ENCODE results near the gene TM9SF2. TPM values are rescaled to one million over a fixed set of nuclear protein-coding genes. Genes with fewer than 3 reads are reported as not detected.

The TM9SF2 gene
- total RNA-seq: 99.9 and 100.0 TPM in 2 replicates

GRCh38 chr13:99501184-99501847 is at the start of gene TM9SF2:
Gene TM9SF2, plus strand, starts transcription at chr13:99501472. Its CDS starts 135 bp downstream, at chr13:99501607.

GRCh38 chr13:99606324-99607066 is 105.2 kb downstream of the TM9SF2 start, which contains the start of gene CLYBL:
Gene CLYBL, plus strand, starts transcription at chr13:99606690.

Other genes with a start within 250 kb of the TM9SF2 start
- not detected in 2 replicates for gene GPR18, start 243.1 kb upstream of the TM9SF2 start, total RNA-seq
- 0.05 TPM in 1 of 2 replicates, not detected in the other for gene GPR183, start 194.1 kb upstream of the TM9SF2 start, total RNA-seq
- 0.39 and 1.4 TPM in 2 replicates for gene CLYBL, start 105.2 kb downstream of the TM9SF2 start, total RNA-seq